K562 (cell line): Measurements from ENCODE around the gene SLC7A8. TPM values are rescaled to one million over a fixed set of nuclear protein-coding genes. Genes with fewer than 3 reads are reported as not detected.

Source experiments
- CTBP1 ChIP-seq: fragments of 450-650 bp; IDR thresholded peaks from 2 replicates; pipeline ENCODE4 v1.6.1; 2016; ENCODE audit warnings: borderline replicate concordance
- DPF2 ChIP-seq: fragments of 450-650 bp; IDR thresholded peaks from 2 replicates; pipeline ENCODE4 v1.6.1; 2016
- ESRRA ChIP-seq: fragments of 450-650 bp; IDR thresholded peaks from 2 replicates; pipeline ENCODE4 v1.6.1; 2014; ENCODE audit warnings: low read depth, mild to moderate bottlenecking, moderate library complexity, borderline replicate concordance
- ETS1 ChIP-seq: conservative IDR thresholded peaks from 2 replicates; pipeline ENCODE4 v1.6.1; 2011; ENCODE audit warnings: low read depth, mild to moderate bottlenecking, low read length; ENCODE audit not compliant: control insufficient read depth
- ETS2 ChIP-seq: IDR thresholded peaks from 2 replicates; pipeline ENCODE4 v1.6.1; 2016; ENCODE audit warnings: borderline replicate concordance, missing genetic modification characterization, mild to moderate bottlenecking, moderate library complexity, missing compliant biosample characterization; ENCODE audit not compliant: poor library complexity, severe bottlenecking
- FIP1L1 ChIP-seq: fragments of 200-400 bp; formaldehyde crosslinking; IDR thresholded peaks from 2 replicates; pipeline ENCODE4 v1.6.1; 2018; ENCODE audit warnings: mild to moderate bottlenecking, low read depth, low read length; ENCODE audit not compliant: poor library complexity, severe bottlenecking
- HDAC8 ChIP-seq: fragments of 450-650 bp; IDR thresholded peaks from 2 replicates; pipeline ENCODE4 v1.6.1; 2016; ENCODE audit warnings: mild to moderate bottlenecking, missing genetic modification characterization, moderate library complexity, missing compliant biosample characterization
- KAT7 ChIP-seq: sonication (generic); formaldehyde crosslinking; IDR thresholded peaks from 2 replicates; pipeline ENCODE4 v1.8.0; 2022; ENCODE audit warnings: missing genetic modification reagents, mild to moderate bottlenecking, borderline replicate concordance
- KLF1 ChIP-seq: fragments of 450-650 bp; IDR thresholded peaks from 2 replicates; pipeline ENCODE4 v1.6.1; 2016; ENCODE audit warnings: missing genetic modification characterization, missing compliant biosample characterization
- LARP7 ChIP-seq: fragments of 450-650 bp; IDR thresholded peaks from 2 replicates; pipeline ENCODE4 v1.6.1; 2016
- MAFF ChIP-seq: IDR thresholded peaks from 2 replicates; pipeline ENCODE4 v1.6.1; 2012; ENCODE audit warnings: low read length, improper control_type of control experiment
- MCM5 ChIP-seq: fragments of 450-650 bp; IDR thresholded peaks from 2 replicates; pipeline ENCODE4 v1.6.1; 2016; ENCODE audit warnings: low read depth
- NFXL1 ChIP-seq: fragments of 450-650 bp; formaldehyde crosslinking; IDR thresholded peaks from 2 replicates; pipeline ENCODE4 v1.4.0; 2021; ENCODE audit warnings: mild to moderate bottlenecking
- RBM14 ChIP-seq: fragments of 200-400 bp; formaldehyde crosslinking; IDR thresholded peaks from 2 replicates; pipeline ENCODE4 v1.6.1; 2018; ENCODE audit warnings: low read depth, mild to moderate bottlenecking, low read length, moderate library complexity, borderline replicate concordance; ENCODE audit not compliant: insufficient read depth
- RBM17 ChIP-seq: fragments of 200-400 bp; formaldehyde crosslinking; IDR thresholded peaks from 2 replicates; pipeline ENCODE4 v1.6.1; 2017; ENCODE audit warnings: low read depth, mild to moderate bottlenecking, low read length, borderline replicate concordance
- SMARCA4 ChIP-seq: fragments of 450-650 bp; IDR thresholded peaks from 2 replicates; pipeline ENCODE4 v1.6.1; 2016
- TAF9B ChIP-seq: fragments of 450-650 bp; IDR thresholded peaks from 2 replicates; pipeline ENCODE4 v1.6.1; 2018; ENCODE audit warnings: mild to moderate bottlenecking; ENCODE audit not compliant: partially characterized antibody
- ZBTB43 ChIP-seq: sonication (generic); formaldehyde crosslinking; IDR thresholded peaks from 2 replicates; pipeline ENCODE4 v1.8.0; 2023; ENCODE audit warnings: mild to moderate bottlenecking, missing genetic modification reagents
- ZKSCAN8 ChIP-seq: fragments of 200-800 bp; sonication (Bioruptor generic); IDR thresholded peaks from 2 replicates; pipeline ENCODE4 v1.6.1; 2016; ENCODE audit warnings: missing genetic modification characterization, missing compliant biosample characterization
- ZNF217 ChIP-seq: sonication (generic); formaldehyde crosslinking; IDR thresholded peaks from 2 replicates; pipeline ENCODE4 v1.8.0; 2022; ENCODE audit warnings: mild to moderate bottlenecking, missing genetic modification reagents
- ZNF324 ChIP-seq: fragments of 250-450 bp; sonication (Bioruptor Pico); IDR thresholded peaks from 2 replicates; pipeline ENCODE4 v1.4.0; 2020; ENCODE audit warnings: mild to moderate bottlenecking
- ZNF354B ChIP-seq: fragments of 250-450 bp; sonication (Bioruptor Pico); IDR thresholded peaks from 2 replicates; pipeline ENCODE4 v1.4.0; 2020
- ZNF384 ChIP-seq: IDR thresholded peaks from 2 replicates; pipeline ENCODE4 v1.6.1; 2012; ENCODE audit warnings: low read depth, low read length, improper control_type of control experiment
- ZNF583 ChIP-seq: fragments of 250-450 bp; sonication (Bioruptor Pico); IDR thresholded peaks from 2 replicates; pipeline ENCODE4 v1.4.0; 2020
- polyA plus RNA-seq, 8 experiments: library from polyadenylated mRNA; depleted of rRNA in 4 of 8; stranded (reverse) in 5 of 8; unstranded in 3 of 8; fragments of >200 nt; fragmentation: Nextera tagmentation in 2 of 8; fragmentation: Illumina TruSeq in 1 of 8; extraction: Ambion mirVana in 2 of 8; extraction: Trizol in 1 of 8; gene quantifications; 2 replicates each; pipeline versions ENCODE4 v1.2.1 to v1.2.3, GENCODE V29; 2011 to 2014; ENCODE audit warnings: inconsistent platforms in 1 of 8, missing spikeins in 1 of 8
- total RNA-seq, 7 experiments: library from RNA; depleted of rRNA in 6 of 7; stranded (reverse); fragments of >200 nt in 6 of 7; fragmentation: Illumina TruSeq in 2 of 7; extraction: Trizol in 2 of 7; gene quantifications; 2 replicates each; pipeline versions ENCODE4 v1.2.1 to v1.2.3, GENCODE V29; 2011 to 2021; ENCODE audit warnings: low replicate concordance in 1 of 7
- TF ChIP-seq, protein P1 (sequence below): fragments of 250-450 bp; sonication (Bioruptor Pico); IDR thresholded peaks from 2 replicates; pipeline ENCODE4 v1.5.0; 2020; ENCODE audit warnings: mild to moderate bottlenecking

SLC7A8 gene
- total and polyA plus RNA-seq, 9 of the 15 experiments (the other 6 are each of a cell fraction or from before 2014, with no cell fraction given), result 2.0 to 33.0 (median 6.0) TPM

- peak; percentile 90 for TF ChIP-seq CTBP1
- peak; percentile 86 for TF ChIP-seq SMARCA4
- TF ChIP-seq ZKSCAN8 (CRISPR knock-in tag), result no peak
- no peak for TF ChIP-seq ETS1
- no peak for TF ChIP-seq KAT7
- no peak for TF ChIP-seq NFXL1 (CRISPR knock-in tag)
- no peak for TF ChIP-seq ZNF384
- TF ChIP-seq MAFF, result no peak
- no peak for TF ChIP-seq RBM14
- no peak for TF ChIP-seq MCM5
- no peak for TF ChIP-seq HDAC8 (tag)
- no peak for TF ChIP-seq RBM17
- TF ChIP-seq ZNF324 (CRISPR knock-in tag), result no peak
- no peak for TF ChIP-seq ETS2 (tag)
- TF ChIP-seq FIP1L1, result no peak
- TF ChIP-seq TAF9B, result peak; percentile 50
- TF ChIP-seq, protein P1, sequence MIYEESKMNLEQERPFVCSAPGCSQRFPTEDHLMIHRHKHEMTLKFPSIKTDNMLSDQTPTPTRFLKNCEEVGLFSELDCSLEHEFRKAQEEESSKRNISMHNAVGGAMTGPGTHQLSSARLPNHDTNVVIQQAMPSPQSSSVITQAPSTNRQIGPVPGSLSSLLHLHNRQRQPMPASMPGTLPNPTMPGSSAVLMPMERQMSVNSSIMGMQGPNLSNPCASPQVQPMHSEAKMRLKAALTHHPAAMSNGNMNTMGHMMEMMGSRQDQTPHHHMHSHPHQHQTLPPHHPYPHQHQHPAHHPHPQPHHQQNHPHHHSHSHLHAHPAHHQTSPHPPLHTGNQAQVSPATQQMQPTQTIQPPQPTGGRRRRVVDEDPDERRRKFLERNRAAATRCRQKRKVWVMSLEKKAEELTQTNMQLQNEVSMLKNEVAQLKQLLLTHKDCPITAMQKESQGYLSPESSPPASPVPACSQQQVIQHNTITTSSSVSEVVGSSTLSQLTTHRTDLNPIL, result no peak
- TF ChIP-seq DPF2, result peak; percentile 72
- peak; percentile 54; the same call in 1 of the 2 replicates for TF ChIP-seq ESRRA
- no peak for TF ChIP-seq LARP7
- no peak for TF ChIP-seq ZNF354B (CRISPR knock-in tag)
- no peak for TF ChIP-seq ZNF217 (CRISPR knock-in tag)
- TF ChIP-seq KLF1 (tag), result no peak
- TF ChIP-seq ZBTB43 (CRISPR knock-in tag), result no peak
- TF ChIP-seq ZNF583 (CRISPR knock-in tag), result peak; percentile 20; the same call in 1 of the 2 replicates
Measured at GRCh38 chr14:23128969-23129758, 54.3 kb downstream of the SLC7A8 start (continued).
